Measurements from ENCODE around the gene DNAJC18. TPM values are rescaled to one million over a fixed set of nuclear protein-coding genes. Genes with fewer than 3 reads are reported as not detected.
A peak's percentile ranks its signal among the peaks of the same experiment; 100 is the strongest.

The DNAJC18 gene
- total and polyA plus RNA-seq, 2 experiments from 2014 or later, result 13.4 to 18.9 TPM

- H3K27me3 ChIP-seq (ENCODE audit: insufficient read depth), result no peaks in the 10 kb centered on the region
- no peak overlapping the region for H3K4me3 ChIP-seq
- DNase-seq (ENCODE audit: low spot score) (no peak), ATAC-seq (no peak)
- H3K4me2 ChIP-seq, result no peak overlapping the region
- no peak overlapping the region for H3K4me3 Mint-ChIP-seq
- no peaks in the 10 kb centered on the region for H3K9me3 Mint-ChIP-seq
- H3F3A ChIP-seq (replicated peaks; ENCODE audit: low read depth), result peaks cover 3% of the 10 kb centered on the region; the same call in 1 of the 2 replicates
- H3K36me3 ChIP-seq (ENCODE audit: insufficient read depth), result peaks cover 4% of the 10 kb centered on the region; the same call in 1 of the 2 replicates
- TF ChIP-seq, protein P1, sequence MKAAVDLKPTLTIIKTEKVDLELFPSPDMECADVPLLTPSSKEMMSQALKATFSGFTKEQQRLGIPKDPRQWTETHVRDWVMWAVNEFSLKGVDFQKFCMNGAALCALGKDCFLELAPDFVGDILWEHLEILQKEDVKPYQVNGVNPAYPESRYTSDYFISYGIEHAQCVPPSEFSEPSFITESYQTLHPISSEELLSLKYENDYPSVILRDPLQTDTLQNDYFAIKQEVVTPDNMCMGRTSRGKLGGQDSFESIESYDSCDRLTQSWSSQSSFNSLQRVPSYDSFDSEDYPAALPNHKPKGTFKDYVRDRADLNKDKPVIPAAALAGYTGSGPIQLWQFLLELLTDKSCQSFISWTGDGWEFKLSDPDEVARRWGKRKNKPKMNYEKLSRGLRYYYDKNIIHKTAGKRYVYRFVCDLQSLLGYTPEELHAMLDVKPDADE (IDR thresholded peaks at IDR 0.05), result no peak
- TF ChIP-seq EZH2phosphoT487 (IDR thresholded peaks at IDR 0.05; ENCODE audit: unreplicated experiment) (no peak), STAT1 (IDR thresholded peaks at IDR 0.05; ENCODE audit: unreplicated experiment) (no peak), JUNB (IDR thresholded peaks at IDR 0.05; ENCODE audit: unreplicated experiment) (no peak), NANOG (IDR thresholded peaks at IDR 0.05; ENCODE audit: borderline replicate concordance) (no peak), POLR2AphosphoS5 (IDR thresholded peaks at IDR 0.05; ENCODE audit: low read depth) (no peak), ZNF114 (CRISPR knock-in tag; IDR thresholded peaks at IDR 0.05) (no peak)
- TF ChIP-seq, protein P2, sequence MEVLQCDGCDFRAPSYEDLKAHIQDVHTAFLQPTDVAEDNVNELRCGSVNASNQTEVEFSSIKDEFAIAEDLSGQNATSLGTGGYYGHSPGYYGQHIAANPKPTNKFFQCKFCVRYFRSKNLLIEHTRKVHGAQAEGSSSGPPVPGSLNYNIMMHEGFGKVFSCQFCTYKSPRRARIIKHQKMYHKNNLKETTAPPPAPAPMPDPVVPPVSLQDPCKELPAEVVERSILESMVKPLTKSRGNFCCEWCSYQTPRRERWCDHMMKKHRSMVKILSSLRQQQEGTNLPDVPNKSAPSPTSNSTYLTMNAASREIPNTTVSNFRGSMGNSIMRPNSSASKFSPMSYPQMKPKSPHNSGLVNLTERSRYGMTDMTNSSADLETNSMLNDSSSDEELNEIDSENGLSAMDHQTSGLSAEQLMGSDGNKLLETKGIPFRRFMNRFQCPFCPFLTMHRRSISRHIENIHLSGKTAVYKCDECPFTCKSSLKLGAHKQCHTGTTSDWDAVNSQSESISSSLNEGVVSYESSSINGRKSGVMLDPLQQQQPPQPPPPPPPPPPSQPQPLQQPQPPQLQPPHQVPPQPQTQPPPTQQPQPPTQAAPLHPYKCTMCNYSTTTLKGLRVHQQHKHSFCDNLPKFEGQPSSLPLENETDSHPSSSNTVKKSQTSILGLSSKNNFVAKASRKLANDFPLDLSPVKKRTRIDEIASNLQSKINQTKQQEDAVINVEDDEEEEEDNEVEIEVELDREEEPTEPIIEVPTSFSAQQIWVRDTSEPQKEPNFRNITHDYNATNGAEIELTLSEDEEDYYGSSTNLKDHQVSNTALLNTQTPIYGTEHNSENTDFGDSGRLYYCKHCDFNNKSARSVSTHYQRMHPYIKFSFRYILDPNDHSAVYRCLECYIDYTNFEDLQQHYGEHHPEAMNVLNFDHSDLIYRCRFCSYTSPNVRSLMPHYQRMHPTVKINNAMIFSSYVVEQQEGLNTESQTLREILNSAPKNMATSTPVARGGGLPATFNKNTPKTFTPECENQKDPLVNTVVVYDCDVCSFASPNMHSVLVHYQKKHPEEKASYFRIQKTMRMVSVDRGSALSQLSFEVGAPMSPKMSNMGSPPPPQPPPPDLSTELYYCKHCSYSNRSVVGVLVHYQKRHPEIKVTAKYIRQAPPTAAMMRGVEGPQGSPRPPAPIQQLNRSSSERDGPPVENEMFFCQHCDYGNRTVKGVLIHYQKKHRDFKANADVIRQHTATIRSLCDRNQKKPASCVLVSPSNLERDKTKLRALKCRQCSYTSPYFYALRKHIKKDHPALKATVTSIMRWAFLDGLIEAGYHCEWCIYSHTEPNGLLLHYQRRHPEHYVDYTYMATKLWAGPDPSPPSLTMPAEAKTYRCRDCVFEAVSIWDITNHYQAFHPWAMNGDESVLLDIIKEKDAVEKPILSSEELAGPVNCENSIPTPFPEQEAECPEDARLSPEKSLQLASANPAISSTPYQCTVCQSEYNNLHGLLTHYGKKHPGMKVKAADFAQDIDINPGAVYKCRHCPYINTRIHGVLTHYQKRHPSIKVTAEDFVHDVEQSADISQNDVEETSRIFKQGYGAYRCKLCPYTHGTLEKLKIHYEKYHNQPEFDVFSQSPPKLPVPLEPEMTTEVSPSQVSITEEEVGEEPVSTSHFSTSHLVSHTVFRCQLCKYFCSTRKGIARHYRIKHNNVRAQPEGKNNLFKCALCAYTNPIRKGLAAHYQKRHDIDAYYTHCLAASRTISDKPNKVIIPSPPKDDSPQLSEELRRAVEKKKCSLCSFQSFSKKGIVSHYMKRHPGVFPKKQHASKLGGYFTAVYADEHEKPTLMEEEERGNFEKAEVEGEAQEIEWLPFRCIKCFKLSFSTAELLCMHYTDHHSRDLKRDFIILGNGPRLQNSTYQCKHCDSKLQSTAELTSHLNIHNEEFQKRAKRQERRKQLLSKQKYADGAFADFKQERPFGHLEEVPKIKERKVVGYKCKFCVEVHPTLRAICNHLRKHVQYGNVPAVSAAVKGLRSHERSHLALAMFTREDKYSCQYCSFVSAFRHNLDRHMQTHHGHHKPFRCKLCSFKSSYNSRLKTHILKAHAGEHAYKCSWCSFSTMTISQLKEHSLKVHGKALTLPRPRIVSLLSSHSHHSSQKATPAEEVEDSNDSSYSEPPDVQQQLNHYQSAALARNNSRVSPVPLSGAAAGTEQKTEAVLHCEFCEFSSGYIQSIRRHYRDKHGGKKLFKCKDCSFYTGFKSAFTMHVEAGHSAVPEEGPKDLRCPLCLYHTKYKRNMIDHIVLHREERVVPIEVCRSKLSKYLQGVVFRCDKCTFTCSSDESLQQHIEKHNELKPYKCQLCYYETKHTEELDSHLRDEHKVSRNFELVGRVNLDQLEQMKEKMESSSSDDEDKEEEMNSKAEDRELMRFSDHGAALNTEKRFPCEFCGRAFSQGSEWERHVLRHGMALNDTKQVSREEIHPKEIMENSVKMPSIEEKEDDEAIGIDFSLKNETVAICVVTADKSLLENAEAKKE (CRISPR knock-in tag; IDR thresholded peaks at IDR 0.05), result no peak
- peaks cover 15% of the 10 kb centered on the region for H3K36me3 Mint-ChIP-seq (ENCODE audit: low read depth)
- H4K20me1 ChIP-seq (replicated peaks; ENCODE audit: insufficient read depth), result no peaks in the 10 kb centered on the region
- no peaks in the 10 kb centered on the region for H3K79me2 ChIP-seq (replicated peaks; ENCODE audit: insufficient read depth)
- H3K27ac ChIP-seq (ENCODE audit: low read depth), result peak overlapping the region; percentile 45; the same call in 1 of the 2 replicates
- no peaks in the 10 kb centered on the region for H3K4me1 ChIP-seq (ENCODE audit: insufficient read depth)
- no peaks in the 10 kb centered on the region for H3K27me3 Mint-ChIP-seq (ENCODE audit: insufficient read depth, low read depth, poor library complexity)
- H2AFZ ChIP-seq, result no peak overlapping the region
- no peak overlapping the region for H3K27ac Mint-ChIP-seq
- no peaks in the 10 kb centered on the region for H3K9me2 ChIP-seq (ENCODE audit: insufficient read depth)
- peaks cover 15% of the 10 kb centered on the region for H3K4me1 Mint-ChIP-seq
Measured at GRCh38 chr5:139415869-139416268, 23.5 kb downstream of the DNAJC18 start.
